Measurements from ENCODE around the gene MYL9. TPM values are rescaled to one million over a fixed set of nuclear protein-coding genes. Genes with fewer than 3 reads are reported as not detected.

The MYL9 gene
- total and polyA plus RNA-seq, 2 of the 4 experiments (the other 2 are of a cell fraction) = 97.5 to 425 TPM

GRCh38 chr20:36528176-36528874 lies 13.0 kb upstream of the MYL9 start:
- Histone ChIP-seq H3K4me2 (ENCODE audit: low read depth, low read length) (no peak overlapping the region), H3K27ac (ENCODE audit: insufficient read depth, low read length) (no peak overlapping the region), H2BK120ac (ENCODE audit: low read depth, low read length) (no peak overlapping the region), H4K5ac (ENCODE audit: low read depth, low read length) (no peak overlapping the region), H3K4ac (ENCODE audit: low read depth, low read length) (no peak overlapping the region), H3K36me3 (ENCODE audit: control insufficient read depth, insufficient read depth, low read length) (peaks cover 50% of the 10 kb centered on the region), H3K56ac (ENCODE audit: extremely low read depth, insufficient read depth, low read length) (no peak overlapping the region), H4K91ac (ENCODE audit: insufficient read depth, low read depth, low read length) (no peak overlapping the region), H2AFZ (replicated peaks; ENCODE audit: low read length, poor library complexity) (no peak overlapping the region), H3K4me1 (ENCODE audit: control insufficient read depth, insufficient read depth, low read length) (no peaks in the 10 kb centered on the region), H2AK9ac (replicated peaks; ENCODE audit: low read depth, low read length, poor library complexity) (no peak overlapping the region), H3K18ac (ENCODE audit: low read depth, low read length) (no peak overlapping the region), H3K9me1 (ENCODE audit: insufficient read depth, low read length) (peaks cover 15% of the 10 kb centered on the region), H2BK5ac (ENCODE audit: low read depth, low read length, poor library complexity, severe bottlenecking) (no peak overlapping the region), H3K9me3 (ENCODE audit: control insufficient read depth, insufficient read depth, low read length) (no peaks in the 10 kb centered on the region), H3K23ac (ENCODE audit: low read depth, low read length) (no peak overlapping the region), H2AK5ac (ENCODE audit: low read depth, low read length) (no peak overlapping the region), H3K4me3 (ENCODE audit: insufficient read depth, low read depth, low read length) (no peak overlapping the region), H3K9ac (ENCODE audit: low read depth, low read length) (no peak overlapping the region), H2BK15ac (ENCODE audit: low read depth, low read length) (no peak overlapping the region), H3K14ac (replicated peaks; ENCODE audit: low read depth, low read length) (no peak overlapping the region), H3K27me3 (ENCODE audit: control insufficient read depth, insufficient read depth, low read length) (no peaks in the 10 kb centered on the region), H3K79me1 (ENCODE audit: low read depth in 1 of 2, low read length in 2 of 2) (peaks cover 8 to 24% of the 10 kb centered on the region in 2 experiments), H4K20me1 (ENCODE audit: insufficient read depth, low read length) (peaks cover 12% of the 10 kb centered on the region; the same call in 1 of the 2 replicates), H4K8ac (ENCODE audit: low read depth in 2 of 2, low read length in 2 of 2) (no peak overlapping the region), H2BK20ac (ENCODE audit: low read depth, low read length) (no peak overlapping the region)
- BruUV-seq (replicated peaks) = no TSS peak
- intact Hi-C loops (cut with micrococcal nuclease) = no loop called here
- TF ChIP-seq RCOR1 (IDR thresholded peaks at IDR 0.05; ENCODE audit: insufficient replicate concordance, low read length) = no peak
- no peak for TF ChIP-seq ELK1 (IDR thresholded peaks at IDR 0.05; ENCODE audit: borderline replicate concordance, low read depth, low read length)
- no peak for TF ChIP-seq CTCF (conservative IDR thresholded peaks at IDR 0.05; ENCODE audit: low read depth, low read length)
- TF ChIP-seq MAZ (IDR thresholded peaks at IDR 0.05; ENCODE audit: borderline replicate concordance, low read depth, low read length) = no peak
- no peak for TF ChIP-seq USF2 (IDR thresholded peaks at IDR 0.05; ENCODE audit: low read depth, low read length)
- no peak for TF ChIP-seq NFE2L2 (IDR thresholded peaks at IDR 0.05; ENCODE audit: low read depth, low read length)
- no peak for TF ChIP-seq MXI1 (IDR thresholded peaks at IDR 0.05; ENCODE audit: borderline replicate concordance, low read depth, low read length)
- TF ChIP-seq CEBPB (IDR thresholded peaks at IDR 0.05; ENCODE audit: low read depth, low read length) = no peak
- no peak for TF ChIP-seq RFX5 (IDR thresholded peaks at IDR 0.05; ENCODE audit: low read depth, low read length)
- no peak for TF ChIP-seq SMC3 (IDR thresholded peaks at IDR 0.05; ENCODE audit: low read depth, low read length)
- TF ChIP-seq FOS (IDR thresholded peaks at IDR 0.05; ENCODE audit: low read depth, low read length) = no peak
- TF ChIP-seq RAD21 (IDR thresholded peaks at IDR 0.05; ENCODE audit: low read length) = no peak
- ChIA-PET POLR2A (ENCODE audit: unreplicated experiment) (interaction anchor here (0.6 kb wide), 1 partner anchor 15 kb away, joined by 4 read pairs; no protein-coding TSS in a partner anchor), CTCF (no interaction called here)
- in situ Hi-C loops (cut with MboI; ENCODE audit: low sequenced_read_pairs) = no loop called here
- DNase-seq (no peak), ATAC-seq (ENCODE audit: low read depth) (no peak)
- dilution Hi-C loops (cut with HindIII; ENCODE audit: low sequenced_read_pairs, unreplicated experiment) = no loop called here
- WGBS, 2 experiments (ENCODE audit: extremely low coverage in 2 of 2, insufficient read length in 1 of 2) = 93% methylated on average over 7 of the region's 18 CpGs; no CpG with 5 or more reads in 1 of the 2 experiments
